Measurements from ENCODE around the gene GBP3. TPM values are rescaled to one million over a fixed set of nuclear protein-coding genes. Genes with fewer than 3 reads are reported as not detected.
"Not testable (repeated sequence)": the region's sequence is repeated elsewhere in the genome, so short reads cannot be mapped to it uniquely, and the experiment has no call there.

The GBP3 gene
- total RNA-seq, 1 donor from 2014 or later, result 3.7 TPM

DNA sequence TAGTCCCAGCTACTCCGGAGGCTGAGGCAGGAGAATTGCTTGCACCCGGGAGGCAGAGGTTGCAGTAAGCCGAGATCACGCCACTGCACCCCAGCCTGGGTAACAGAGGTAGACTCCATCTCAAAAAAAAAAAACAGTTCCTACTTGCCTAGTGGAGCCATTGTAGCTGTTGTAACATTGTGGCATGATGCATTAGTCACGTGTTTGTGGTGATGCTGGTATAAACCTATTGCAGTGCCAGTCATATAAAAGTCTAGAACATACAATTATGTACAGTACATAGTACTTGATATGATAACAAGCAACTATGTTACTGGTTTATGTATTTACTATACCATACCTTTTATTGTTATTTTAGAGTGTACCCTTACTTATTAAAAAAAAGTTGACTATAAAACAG is 46.4 kb downstream of the GBP3 start:
- Histone ChIP-seq H3K36me3 (ENCODE audit: control insufficient read depth, insufficient read depth, low read length) (peaks cover 1% of the 10 kb centered on the region), H3K4me3 (ENCODE audit: low read depth, low read length) (no peak overlapping the region), H3K27me3 (ENCODE audit: control insufficient read depth, insufficient read depth, low read length) (no peaks in the 10 kb centered on the region)
- FAIRE-seq (no peak), DNase-seq (ENCODE audit: low read depth) (peak; percentile 12)
- TF ChIP-seq, protein P1, sequence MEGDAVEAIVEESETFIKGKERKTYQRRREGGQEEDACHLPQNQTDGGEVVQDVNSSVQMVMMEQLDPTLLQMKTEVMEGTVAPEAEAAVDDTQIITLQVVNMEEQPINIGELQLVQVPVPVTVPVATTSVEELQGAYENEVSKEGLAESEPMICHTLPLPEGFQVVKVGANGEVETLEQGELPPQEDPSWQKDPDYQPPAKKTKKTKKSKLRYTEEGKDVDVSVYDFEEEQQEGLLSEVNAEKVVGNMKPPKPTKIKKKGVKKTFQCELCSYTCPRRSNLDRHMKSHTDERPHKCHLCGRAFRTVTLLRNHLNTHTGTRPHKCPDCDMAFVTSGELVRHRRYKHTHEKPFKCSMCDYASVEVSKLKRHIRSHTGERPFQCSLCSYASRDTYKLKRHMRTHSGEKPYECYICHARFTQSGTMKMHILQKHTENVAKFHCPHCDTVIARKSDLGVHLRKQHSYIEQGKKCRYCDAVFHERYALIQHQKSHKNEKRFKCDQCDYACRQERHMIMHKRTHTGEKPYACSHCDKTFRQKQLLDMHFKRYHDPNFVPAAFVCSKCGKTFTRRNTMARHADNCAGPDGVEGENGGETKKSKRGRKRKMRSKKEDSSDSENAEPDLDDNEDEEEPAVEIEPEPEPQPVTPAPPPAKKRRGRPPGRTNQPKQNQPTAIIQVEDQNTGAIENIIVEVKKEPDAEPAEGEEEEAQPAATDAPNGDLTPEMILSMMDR (IDR thresholded peaks at IDR 0.05; ENCODE audit: insufficient read depth, low read length, severe bottlenecking), result no peak

DNA sequence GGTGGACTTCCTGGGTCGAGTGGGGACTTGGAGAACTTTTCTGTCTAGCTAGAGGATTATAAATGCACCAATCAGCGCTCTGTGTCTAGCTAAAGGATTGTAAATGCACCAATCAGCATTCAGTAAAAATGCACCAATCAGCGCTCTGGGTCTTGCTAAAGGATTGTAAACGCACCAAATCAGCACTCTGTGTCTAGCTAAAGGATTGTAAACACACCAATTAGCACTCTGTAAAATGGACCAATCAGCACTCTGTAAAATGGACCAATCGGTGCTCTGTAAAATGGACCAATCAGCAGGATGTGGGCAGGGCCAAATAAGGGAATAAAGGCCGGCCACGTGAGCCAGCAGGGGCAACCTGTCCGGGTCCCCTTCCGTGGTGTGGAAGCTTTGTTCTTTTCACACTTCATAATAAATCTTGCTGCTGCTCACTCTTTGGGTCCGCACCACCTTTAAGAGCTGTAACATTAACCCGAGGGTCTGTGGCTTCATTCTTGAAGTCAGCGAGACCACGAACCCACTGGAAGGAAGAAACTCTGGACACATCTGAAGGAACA is 48.0 kb downstream of the GBP3 start:
- FAIRE-seq; H3K27me3 ChIP-seq (ENCODE audit: control insufficient read depth, insufficient read depth, low read length); H3K36me3 ChIP-seq (ENCODE audit: control insufficient read depth, insufficient read depth, low read length); H3K4me3 ChIP-seq (ENCODE audit: low read depth, low read length); DNase-seq (ENCODE audit: low read depth): not testable (repeated sequence)

- no peaks in the 10 kb centered on the region for H3K36me3 ChIP-seq (ENCODE audit: control insufficient read depth, insufficient read depth, low read length)
- H3K27me3 ChIP-seq (ENCODE audit: control insufficient read depth, insufficient read depth, low read length), result no peaks in the 10 kb centered on the region
- H3K4me3 ChIP-seq (ENCODE audit: low read depth, low read length), result no peak overlapping the region
- DNase-seq (ENCODE audit: low read depth) (peak; percentile 52), FAIRE-seq (no peak)
- TF ChIP-seq, protein P1 (IDR thresholded peaks at IDR 0.05; ENCODE audit: insufficient read depth, low read length, severe bottlenecking), result peak; percentile 27
Measured at GRCh38 chr1:88973520-88974137, 49.0 kb downstream of the GBP3 start.

GRCh38 chr1:88961647-88962275 is 60.9 kb downstream of the GBP3 start:
- no peak for FAIRE-seq
- peaks cover 7% of the 10 kb centered on the region for H3K36me3 ChIP-seq (ENCODE audit: control insufficient read depth, insufficient read depth, low read length)

GRCh38 chr1:88961081-88961480 is 61.6 kb downstream of the GBP3 start:
- H3K27me3 ChIP-seq (ENCODE audit: control insufficient read depth, insufficient read depth, low read length), result no peaks in the 10 kb centered on the region
- no peak overlapping the region for H3K4me3 ChIP-seq (ENCODE audit: low read depth, low read length)
- H3K36me3 ChIP-seq (ENCODE audit: control insufficient read depth, insufficient read depth, low read length), result peaks cover 7% of the 10 kb centered on the region
- no peak for FAIRE-seq
- peak; percentile 34 for DNase-seq (ENCODE audit: low read depth)
- TF ChIP-seq, protein P1 (IDR thresholded peaks at IDR 0.05; ENCODE audit: insufficient read depth, low read length, severe bottlenecking), result no peak

More at GRCh38 chr1:88961647-88962275, 60.9 kb downstream of the GBP3 start:
- DNase-seq (ENCODE audit: low read depth), result peak; percentile 75
- Histone ChIP-seq H3K27me3 (ENCODE audit: control insufficient read depth, insufficient read depth, low read length) (no peaks in the 10 kb centered on the region), H3K4me3 (ENCODE audit: low read depth, low read length) (no peak overlapping the region)
- TF ChIP-seq, protein P1 (IDR thresholded peaks at IDR 0.05; ENCODE audit: insufficient read depth, low read length, severe bottlenecking), result no peak

Other genes starting within 250 kb of the GBP3 start
- 38.0 and 40.8 TPM in 2 replicates for gene GTF2B, start 131.3 kb downstream of the GBP3 start, total RNA-seq
- 20.2 and 25.5 TPM in 2 replicates for gene KYAT3, start 30.2 kb downstream of the GBP3 start, total RNA-seq
- 9.7 and 14.2 TPM in 2 replicates for gene RBMXL1, start 30.2 kb downstream of the GBP3 start, total RNA-seq
- gene GBP1, start 42.3 kb upstream of the GBP3 start, total RNA-seq, result 1.8 and 9.5 TPM in 2 replicates
- gene GBP2, start 103.2 kb upstream of the GBP3 start, total RNA-seq, result 0.79 and 1.8 TPM in 2 replicates
- gene GBP7, start 153.1 kb upstream of the GBP3 start, total RNA-seq, result not detected in 2 replicates
- gene GBP4, start 176.1 kb upstream of the GBP3 start, total RNA-seq, result under 0.01 TPM in 2 replicates
- 0.26 and 0.77 TPM in 2 replicates for gene GBP5, start 250.0 kb upstream of the GBP3 start, total RNA-seq

Data from bronchial epithelial cell (primary cell).